GM19193 (cell line): ENCODE data around the gene MSN.

Experiments
- POLR2A ChIP-seq: IDR thresholded peaks from 4 replicates; pipeline ENCODE4 v1.6.1; 2011; ENCODE audit not compliant: insufficient read depth, insufficient read length; ENCODE audit errors: extremely low read depth

The MSN gene

DNA sequence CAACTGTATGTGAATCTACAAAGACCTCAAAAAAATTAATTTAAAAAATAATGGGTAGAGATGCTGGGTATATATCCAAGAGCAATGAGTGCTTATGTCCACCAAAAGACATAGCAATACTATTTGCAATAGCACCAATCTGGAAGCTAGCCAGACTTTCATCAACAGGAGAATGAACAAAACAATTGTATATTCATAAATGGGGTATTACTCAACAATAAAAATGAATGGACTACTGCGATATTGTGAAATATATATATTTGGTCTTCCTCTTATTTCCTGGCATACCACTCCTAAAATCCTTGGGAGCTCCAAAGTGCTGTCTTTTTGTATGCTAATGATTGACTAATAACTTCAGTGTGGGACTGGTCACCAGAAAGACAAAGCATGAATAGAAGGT lies 77.5 kb downstream of the MSN start:
- no peak for TF ChIP-seq POLR2A

DNA sequence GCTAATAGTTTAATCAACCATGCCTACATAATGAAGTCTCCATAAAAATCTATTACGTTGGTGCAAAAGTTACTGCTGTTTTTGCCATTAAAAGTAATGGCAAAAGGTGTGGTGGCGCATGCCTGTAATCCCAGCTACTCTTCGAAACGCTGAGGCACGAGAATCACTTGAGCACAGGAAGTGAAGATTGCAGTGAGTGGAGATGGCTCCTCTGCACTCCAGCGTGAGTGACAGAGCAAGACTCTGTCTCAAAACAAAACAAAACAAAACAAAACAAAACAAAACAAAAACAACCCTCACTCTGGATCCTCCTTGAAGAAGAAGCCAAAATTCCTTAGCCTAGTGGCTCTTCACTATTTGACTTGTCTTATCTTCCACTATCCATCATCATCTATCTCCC lies 78.0 kb downstream of the MSN start:
- TF ChIP-seq POLR2A, result no peak

DNA sequence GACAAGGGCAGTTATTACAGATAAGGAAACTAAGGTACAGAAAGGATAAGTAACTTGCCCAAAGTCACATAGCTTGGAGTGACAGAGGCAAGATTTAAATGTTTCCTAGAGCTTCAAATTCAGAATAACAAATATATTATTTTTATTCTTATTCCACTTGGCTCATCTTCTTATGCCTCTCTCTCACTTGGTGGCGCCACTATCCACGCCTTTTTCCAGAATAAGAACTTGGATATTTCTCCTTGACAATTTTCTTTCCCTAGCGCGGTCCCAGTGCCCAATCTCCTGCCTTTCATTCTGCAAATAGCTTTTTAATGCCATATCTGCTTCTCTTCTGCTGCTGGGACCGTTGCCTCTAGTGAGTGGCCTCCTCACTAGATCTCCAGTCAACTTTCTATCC lies 78.5 kb downstream of the MSN start:
- no peak for TF ChIP-seq POLR2A

DNA sequence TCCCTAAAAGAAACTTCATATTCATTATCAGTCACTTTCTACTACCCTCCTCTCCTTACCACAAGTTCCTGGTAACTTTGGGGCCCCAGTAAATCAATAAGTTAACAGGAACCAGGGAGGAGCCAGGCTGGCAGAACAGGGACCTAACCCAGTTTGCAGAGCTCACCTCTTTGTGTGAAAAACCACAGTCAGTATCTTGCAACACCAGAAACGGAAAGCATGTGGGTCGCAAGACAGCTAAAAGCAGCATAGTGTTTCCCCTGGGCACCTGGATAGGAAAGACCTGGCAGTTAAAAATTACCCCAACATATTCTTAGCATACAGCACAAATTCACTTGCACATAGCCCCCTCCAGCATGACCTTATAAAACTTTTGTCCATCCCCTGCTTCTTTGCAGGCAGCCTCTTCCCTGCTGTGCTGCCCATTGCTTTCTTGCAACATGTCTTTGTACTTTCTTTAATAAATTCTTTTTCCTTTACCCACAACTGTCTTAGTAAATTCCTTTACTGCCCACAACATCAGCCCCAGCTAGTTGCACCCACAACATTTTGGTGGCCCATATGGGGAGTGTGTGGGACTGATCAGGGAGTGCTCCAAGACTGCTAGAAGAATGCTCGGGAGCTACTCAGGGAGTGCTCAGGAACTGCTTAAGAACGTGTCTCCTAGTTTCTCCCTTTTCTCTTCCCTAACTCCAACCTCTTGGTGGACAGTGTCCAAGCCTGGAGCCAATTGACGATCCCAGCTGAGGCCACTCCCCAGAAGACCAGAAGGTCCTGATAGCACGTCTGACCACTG lies 83.4 kb downstream of the MSN start:
- TF ChIP-seq POLR2A, result no peak

DNA sequence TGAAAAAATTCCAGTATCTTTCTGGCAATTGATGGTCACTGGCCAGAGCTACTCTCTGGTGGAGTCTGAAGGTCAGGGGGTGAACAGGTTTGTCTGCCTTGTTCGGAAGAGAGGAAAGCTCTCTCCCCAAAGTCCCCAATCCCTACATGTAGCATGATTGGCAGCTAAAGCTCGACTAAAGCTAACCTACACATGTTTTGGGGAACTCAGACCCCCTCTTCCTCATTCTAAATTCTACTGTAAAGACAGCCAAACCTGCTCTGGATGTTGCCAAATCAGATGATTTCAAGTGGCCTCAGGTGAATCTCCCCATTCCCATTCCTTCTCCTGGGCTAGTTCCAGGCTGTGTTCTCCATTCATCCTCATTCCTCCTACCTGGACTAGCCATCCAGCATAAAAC lies 84.1 kb downstream of the MSN start:
- TF ChIP-seq POLR2A, result no peak

DNA sequence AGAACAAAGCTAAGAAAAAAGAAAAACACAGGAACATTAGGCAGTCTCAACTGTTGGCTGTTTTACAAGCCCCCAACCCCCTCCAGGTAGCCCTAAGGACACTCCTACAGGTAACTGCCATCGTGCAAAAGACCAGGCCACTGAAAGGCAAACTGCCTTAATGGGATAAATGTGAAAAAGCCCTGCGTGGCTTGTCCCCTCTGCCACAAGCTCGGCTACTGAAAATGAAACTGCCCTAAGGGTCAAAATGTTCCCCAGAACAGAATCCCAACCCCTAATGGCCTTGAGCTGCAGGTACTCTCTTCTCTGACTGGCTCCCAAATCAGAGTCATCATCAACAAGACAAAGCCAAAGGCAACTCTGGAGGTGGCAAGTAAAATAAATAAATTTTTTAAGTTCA lies 84.8 kb downstream of the MSN start:
- TF ChIP-seq POLR2A, result no peak

DNA sequence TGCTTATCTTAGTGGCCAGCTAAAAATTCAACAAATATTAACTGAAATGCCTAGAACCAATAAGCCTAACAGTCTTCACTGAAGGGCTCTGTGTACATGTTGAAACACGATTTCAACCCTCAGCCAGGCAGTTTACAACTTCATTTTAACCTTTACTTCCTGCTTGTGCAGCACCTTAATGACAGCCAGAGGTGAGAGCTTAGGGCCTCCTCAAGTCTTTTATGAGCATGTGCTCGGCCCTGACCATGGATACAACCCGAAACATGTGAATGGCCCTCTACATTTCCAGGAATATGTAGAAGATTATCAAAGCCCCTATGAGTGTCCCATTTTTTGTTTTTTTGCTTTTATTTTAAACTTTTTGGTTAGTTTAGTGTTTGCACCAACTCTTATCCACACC lies 88.3 kb downstream of the MSN start:
- no peak for TF ChIP-seq POLR2A

DNA sequence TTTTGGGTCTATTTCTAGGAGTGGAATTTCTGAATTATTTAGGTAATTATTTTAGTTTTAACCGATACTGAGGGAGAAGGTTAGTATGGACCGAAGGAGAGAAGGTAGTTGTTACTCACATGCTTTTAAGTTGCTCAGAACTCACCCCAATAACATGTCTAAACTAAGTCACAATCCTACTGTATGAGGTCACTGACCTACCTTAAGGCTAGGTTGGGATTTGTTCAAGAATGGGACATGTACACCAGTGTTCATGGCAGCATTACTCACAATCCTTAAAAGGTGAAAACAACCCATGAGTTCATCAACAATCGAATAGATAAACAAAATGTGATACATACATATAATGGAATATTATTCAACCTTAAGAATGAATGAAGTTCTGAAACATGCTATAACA lies 90.5 kb downstream of the MSN start:
- TF ChIP-seq POLR2A, result no peak

DNA sequence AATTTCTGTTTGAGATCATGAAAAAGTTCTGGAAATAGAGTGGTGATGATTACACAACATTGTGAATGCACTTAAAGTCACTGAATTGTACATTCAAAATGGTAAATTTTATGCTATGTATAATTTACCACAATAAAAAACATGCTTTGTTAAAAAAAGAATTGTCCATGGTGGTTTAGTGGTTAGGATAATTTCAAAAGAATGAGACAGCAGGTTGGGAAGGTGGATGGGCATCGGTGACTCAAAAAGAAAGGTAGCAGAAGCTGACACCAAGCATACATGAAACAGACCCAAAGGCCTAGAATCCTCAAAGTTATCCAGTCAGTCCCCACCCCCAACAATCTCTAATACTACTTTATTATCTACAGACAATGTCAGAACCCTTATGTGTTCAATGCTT lies 91.1 kb downstream of the MSN start:
- TF ChIP-seq POLR2A, result no peak

DNA sequence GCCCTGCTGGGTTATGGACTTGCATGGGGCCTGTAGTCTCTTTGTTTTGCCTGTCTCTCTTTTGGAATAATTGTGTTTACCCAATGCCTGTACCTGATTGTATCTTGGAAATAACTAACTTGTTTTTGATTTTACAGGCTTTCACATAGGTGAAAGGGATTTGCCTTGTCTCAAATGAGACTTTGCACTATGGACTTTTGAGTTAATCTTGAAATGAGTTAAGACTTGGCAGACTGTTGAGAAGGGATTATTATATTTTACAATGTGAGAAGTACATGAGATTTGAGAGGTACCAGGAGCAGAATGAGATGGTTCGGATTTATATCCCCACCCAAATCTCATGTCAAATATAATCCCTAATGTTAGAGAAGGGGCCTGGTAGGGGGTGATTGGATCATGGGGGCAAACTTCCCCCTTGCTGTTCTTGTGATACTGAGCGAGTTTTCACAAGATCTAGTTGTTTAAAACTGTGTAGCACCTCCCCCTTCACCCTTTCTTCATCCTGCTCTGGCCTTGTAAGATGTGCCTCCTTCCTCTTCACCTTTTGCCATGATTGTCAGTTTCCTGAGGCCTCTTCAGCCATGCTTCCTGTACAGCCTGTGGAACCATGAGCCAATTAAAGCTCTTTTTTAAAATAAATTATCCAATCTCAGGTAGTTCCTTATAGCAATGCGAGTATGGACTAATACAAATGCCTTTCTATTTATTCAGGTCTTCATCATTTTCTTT lies 102.3 kb downstream of the MSN start:
- TF ChIP-seq POLR2A, result no peak

DNA sequence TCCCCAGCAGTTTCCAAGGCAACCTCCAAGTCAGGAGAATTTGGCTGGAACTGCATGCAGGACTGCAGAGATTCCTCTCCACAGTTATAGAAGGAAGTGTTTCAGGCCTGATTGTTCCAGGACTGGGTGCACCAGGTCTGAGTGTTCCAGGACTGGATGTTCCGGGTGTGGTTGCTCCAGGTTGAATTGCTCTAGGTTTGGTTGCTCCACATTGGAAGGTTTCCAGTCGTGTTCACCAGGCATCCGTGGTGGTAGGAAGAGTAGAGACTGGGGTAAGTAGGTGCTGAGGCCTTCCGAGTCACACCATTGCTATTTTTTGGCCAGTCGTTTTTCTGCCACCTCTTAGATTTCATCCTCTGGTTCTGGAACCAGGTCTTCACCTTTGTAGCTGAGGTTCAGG lies 105.4 kb downstream of the MSN start:
- TF ChIP-seq POLR2A, result no peak

DNA sequence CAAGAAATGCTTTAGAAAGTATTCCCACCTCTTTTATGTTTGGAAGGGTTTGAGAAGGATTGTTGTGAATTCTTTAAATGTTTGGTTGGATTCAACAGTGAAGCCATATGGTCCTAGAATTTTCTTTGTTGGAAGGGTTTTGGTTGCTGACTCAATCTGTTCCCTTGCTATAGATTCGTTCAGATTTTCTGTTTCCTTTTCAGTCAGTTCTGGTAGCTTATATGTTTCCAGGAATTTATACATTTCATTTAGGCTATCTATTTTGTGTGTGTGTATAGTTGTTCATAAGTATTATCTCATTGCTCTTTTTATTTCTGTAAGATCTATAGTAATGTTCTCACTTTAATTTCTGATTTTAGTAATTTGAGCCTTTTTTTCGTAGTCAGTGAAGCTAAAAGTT lies 114.4 kb downstream of the MSN start:
- TF ChIP-seq POLR2A, result no peak

DNA sequence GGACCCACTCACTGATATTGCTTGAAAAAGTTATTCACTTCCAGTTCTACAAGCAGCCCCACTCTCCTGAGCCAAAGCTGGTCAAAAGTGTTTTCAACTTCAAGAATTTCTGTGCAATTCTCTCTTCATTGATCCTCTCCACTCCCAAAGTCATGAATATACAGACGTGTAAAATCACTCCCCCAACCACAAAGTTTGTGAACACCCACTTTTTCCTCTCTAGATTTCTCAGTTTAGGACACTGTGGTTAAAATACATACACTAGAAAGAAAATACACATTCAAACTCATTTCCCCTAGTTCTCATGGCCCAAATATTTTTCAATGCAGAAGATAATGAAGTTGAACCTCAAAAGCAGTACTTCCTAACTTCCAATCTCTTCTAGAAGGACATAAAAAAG lies 116.3 kb downstream of the MSN start:
- TF ChIP-seq POLR2A, result no peak
